T-helper 1 cell treated with Interleukin-12 subunit alpha and Interleukin-12 subunit beta and Interleukin-4 antibody, amounts not matched to agents 30 ng/mL and 1 ng/mL, for 36 hours (primary cell): ENCODE measurements around the gene ZMYND10. TPM values are rescaled to one million over a fixed set of nuclear protein-coding genes. Genes with fewer than 3 reads are reported as not detected.
"Not testable (repeated sequence)": the region's sequence is repeated elsewhere in the genome, so short reads cannot be mapped to it uniquely, and the experiment has no call there.

Source experiments
- intact Hi-C: fragments of 100-400 bp; cut with micrococcal nuclease; formaldehyde crosslinking; loops from one replicate; pipeline ENCODE4 v1.15.1; 2024
- total RNA-seq: library from RNA; stranded (reverse); gene quantifications from 2 replicates; pipeline ENCODE4 v1.2.3, GENCODE V29; 2022

ZMYND10 gene
- total RNA-seq, 1 donor from 2014 or later = 1.2 TPM

- intact Hi-C loops = no loop called here
Measured at GRCh38 chr3:50317300-50317699, 28.2 kb downstream of the ZMYND10 start.

GRCh38 chr3:50316657-50317242, 28.8 kb downstream of the ZMYND10 start:
- intact Hi-C loops = no loop called here

GRCh38 chr3:50314816-50315215, 30.7 kb downstream of the ZMYND10 start:
- intact Hi-C loops = no loop called here

- intact Hi-C loops = no loop called here
Measured at GRCh38 chr3:50314342-50314741, 31.2 kb downstream of the ZMYND10 start.

GRCh38 chr3:50312041-50312440, 33.5 kb downstream of the ZMYND10 start:
- intact Hi-C loops = not testable (repeated sequence)

- intact Hi-C loops = no loop called here
Measured at GRCh38 chr3:50304601-50305000, 40.9 kb downstream of the ZMYND10 start.

GRCh38 chr3:50303013-50303815, 42.3 kb downstream of the ZMYND10 start, which contains the start of gene HYAL1:
TSS of gene HYAL1 (minus strand) at chr3:50303574. CDS start at chr3:50302956, 618 bp downstream.
- intact Hi-C loops = no loop called here

- intact Hi-C loops = no loop called here
Measured at GRCh38 chr3:50302095-50303012, 43.2 kb downstream of the ZMYND10 start.

GRCh38 chr3:50300681-50301254, 44.8 kb downstream of the ZMYND10 start:
- intact Hi-C loops = loop anchor here (1.0 kb wide), 2 partner anchors 8 to 10 kb away; partner anchors contain the start of gene IFRD2

- intact Hi-C loops = loop anchor here (1.0 to 10.0 kb wide), 29 partner anchors 8 to 1859 kb away; partner anchors contain the start of genes AMIGO3, APEH, ARIH2 and CCDC51
Measured at GRCh38 chr3:50299929-50300680, 45.4 kb downstream of the ZMYND10 start.

GRCh38 chr3:50299638-50299928, 45.9 kb downstream of the ZMYND10 start:
- intact Hi-C loops = loop anchor here (1.0 to 10.0 kb wide), 27 partner anchors 22 to 1859 kb away; partner anchors contain the start of genes AMIGO3, APEH, ARIH2 and CCDC51

GRCh38 chr3:50298836-50299637, 46.5 kb downstream of the ZMYND10 start, which contains the start of the genes HYAL3 and NAA80:
TSS of gene HYAL3 (minus strand) at chr3:50299405. CDS start at chr3:50295602, 3,803 bp downstream.
TSS of gene NAA80 (minus strand) at chr3:50299405. CDS start at chr3:50297463, 1,942 bp downstream.
- intact Hi-C loops = loop anchor here (1.0 to 10.0 kb wide), 28 partner anchors 22 to 1858 kb away; partner anchors contain the start of genes AMIGO3, APEH, ARIH2 and CCDC51

- intact Hi-C loops = loop anchor here (1.0 to 10.0 kb wide), 13 partner anchors 67 to 1857 kb away; partner anchors contain the start of genes ARIH2, CCDC51, CISH and DAG1
Measured at GRCh38 chr3:50297896-50298725, 47.4 kb downstream of the ZMYND10 start.

- intact Hi-C loops = loop anchor here (5.0 to 10.0 kb wide), 5 partner anchors 440 to 1380 kb away; partner anchors contain the start of genes ARIH2, DAG1, IMPDH2 and NDUFAF3
Measured at GRCh38 chr3:50297384-50297775, 48.2 kb downstream of the ZMYND10 start.

GRCh38 chr3:50296721-50297383, 48.7 kb downstream of the ZMYND10 start:
- intact Hi-C loops = loop anchor here (5.0 to 10.0 kb wide), 5 partner anchors 440 to 1380 kb away; partner anchors contain the start of genes ARIH2, DAG1, IMPDH2 and NDUFAF3

GRCh38 chr3:50295553-50296431, 49.7 kb downstream of the ZMYND10 start:
- intact Hi-C loops = loop anchor here (5.0 to 10.0 kb wide), 5 partner anchors 438 to 1378 kb away; partner anchors contain the start of genes ARIH2, DAG1, IMPDH2 and NDUFAF3
